ENCODE measurements around the gene THRA.
"Not testable (repeated sequence)": the region's sequence is repeated elsewhere in the genome, so short reads cannot be mapped to it uniquely, and the experiment has no call there.

THRA gene

GRCh38 chr17:40135817-40136216 lies 73.1 kb downstream of the THRA start:
- no peak overlapping the region for H3K4me3 ChIP-seq (ENCODE audit: low read depth, low read length)
- in situ Hi-C loops (cut with HindIII; ENCODE audit: low sequenced_read_pairs): no loop called here

GRCh38 chr17:40139566-40140058 lies 76.8 kb downstream of the THRA start:
- in situ Hi-C loops (cut with HindIII; ENCODE audit: low sequenced_read_pairs): no loop called here
- no peak for TF ChIP-seq CTCF (IDR thresholded peaks at IDR 0.05; ENCODE audit: low read depth, low read length)
- peak overlapping the region; percentile 48 for H3K4me3 ChIP-seq (ENCODE audit: low read depth, low read length)
- DNase-seq (ENCODE audit: low read depth, low spot score): no peak

More at GRCh38 chr17:40135817-40136216, 73.1 kb downstream of the THRA start:
- TF ChIP-seq CTCF (IDR thresholded peaks at IDR 0.05; ENCODE audit: low read depth, low read length): no peak
- no peak for DNase-seq (ENCODE audit: low read depth, low spot score)

- DNase-seq (ENCODE audit: low read depth, low spot score); H3K4me3 ChIP-seq (ENCODE audit: low read depth, low read length); in situ Hi-C loops (cut with HindIII; ENCODE audit: low sequenced_read_pairs): not testable (repeated sequence)
Observed at GRCh38 chr17:40143166-40143565, 80.4 kb downstream of the THRA start.
